Neural cell (in vitro differentiated cells): ENCODE data around the gene MED27. TPM values are rescaled to one million over a fixed set of nuclear protein-coding genes. Genes with fewer than 3 reads are reported as not detected.

Experiments used
- H2AFZ ChIP-seq: fragments of 200-600, 300-800 bp; sonication (generic), shearing (Covaris generic); 2 replicates; pipeline ENCODE4 v1.6.0; 2014; ENCODE audit warnings: low read depth, mild to moderate bottlenecking, antibody characterized with exemption, low read length, moderate library complexity
- H3F3A ChIP-seq: fragments of 200-600 bp; shearing (Covaris generic); 2 replicates; pipeline ENCODE4 v1.6.1; 2016; ENCODE audit warnings: mild to moderate bottlenecking, moderate library complexity, mixed read lengths, antibody characterized with exemption, low read length; ENCODE audit not compliant: insufficient read depth, poor library complexity, severe bottlenecking
- H3K27ac ChIP-seq: fragments of 200-600, 300-800 bp; sonication (generic), shearing (Covaris generic); 2 replicates; pipeline ENCODE4 v1.5.1; 2014; ENCODE audit warnings: mild to moderate bottlenecking, low read length, moderate library complexity
- H3K27me3 ChIP-seq: fragments of 300-800, 200-600 bp; sonication (generic), shearing (Covaris generic); 2 replicates; pipeline ENCODE4 v1.6.0; 2014; ENCODE audit warnings: mild to moderate bottlenecking, low read depth, low read length, moderate library complexity; ENCODE audit not compliant: insufficient read depth
- H3K36me3 ChIP-seq: fragments of 300-800, 200-600 bp; sonication (generic), shearing (Covaris generic); 2 replicates; pipeline ENCODE4 v1.5.1; 2014; ENCODE audit warnings: mild to moderate bottlenecking, antibody characterized with exemption, low read length, moderate library complexity; ENCODE audit not compliant: insufficient read depth
- H3K4me2 ChIP-seq: fragments of 300-800, 200-600 bp; sonication (generic), shearing (Covaris generic); 2 replicates; pipeline ENCODE4 v1.6.0; 2014; ENCODE audit warnings: mild to moderate bottlenecking, low read length
- H3K4me3 ChIP-seq: fragments of 300-800, 200-600 bp; sonication (generic), shearing (Covaris generic); 2 replicates; pipeline ENCODE4 v1.5.1; 2014; ENCODE audit warnings: mild to moderate bottlenecking, low read length, moderate library complexity
- H3K79me2 ChIP-seq: fragments of 200-600 bp; shearing (Covaris generic); replicated peaks from 2 replicates; pipeline ENCODE4 v1.6.0; 2014; ENCODE audit warnings: mild to moderate bottlenecking, low read length, moderate library complexity; ENCODE audit not compliant: insufficient read depth
- H3K9ac ChIP-seq: fragments of 300-800, 200-600 bp; sonication (generic), shearing (Covaris generic); 2 replicates; pipeline ENCODE4 v1.6.1; 2016; ENCODE audit warnings: mild to moderate bottlenecking, low read length, mixed read lengths
- H3K9me2 ChIP-seq: fragments of 200-600 bp; shearing (Covaris generic); 2 replicates; pipeline ENCODE4 v1.6.1; 2016; ENCODE audit warnings: mild to moderate bottlenecking, low read length, mixed read lengths; ENCODE audit not compliant: insufficient read depth
- H3K9me3 ChIP-seq: fragments of 200-600, 300-800 bp; sonication (generic), shearing (Covaris generic); 2 replicates; pipeline ENCODE4 v1.6.1; 2016; ENCODE audit warnings: mild to moderate bottlenecking, mixed run types, low read length, moderate library complexity, mixed read lengths
- H4K20me1 ChIP-seq: fragments of 200-600 bp; shearing (Covaris generic); 2 replicates; pipeline ENCODE4 v1.6.1; 2016; ENCODE audit warnings: mild to moderate bottlenecking, mixed run types; ENCODE audit not compliant: insufficient read depth
- CTCF ChIP-seq: fragments of 450-650 bp; IDR thresholded peaks from 2 replicates; pipeline ENCODE4 v1.5.1; 2014; ENCODE audit warnings: antibody characterized with exemption, mild to moderate bottlenecking, moderate library complexity; ENCODE audit not compliant: poor library complexity, severe bottlenecking
- EP300 ChIP-seq: fragments of 450-650 bp; conservative IDR thresholded peaks from 2 replicates; pipeline ENCODE4 v1.6.1; 2014; ENCODE audit warnings: antibody characterized with exemption, mild to moderate bottlenecking, moderate library complexity; ENCODE audit not compliant: poor library complexity, severe bottlenecking
- EZH2 ChIP-seq: fragments of 200-600, 300-800 bp; shearing (Covaris generic), sonication (generic); IDR thresholded peaks from 2 replicates; pipeline ENCODE4 v1.6.1; 2014; ENCODE audit warnings: antibody characterized with exemption, low read length, borderline replicate concordance, mild to moderate bottlenecking; ENCODE audit not compliant: insufficient read depth, poor library complexity, severe bottlenecking
- MXI1 ChIP-seq: fragments of 450-650 bp; conservative IDR thresholded peaks from 2 replicates; pipeline ENCODE4 v1.6.1; 2014; ENCODE audit warnings: antibody characterized with exemption, mild to moderate bottlenecking; ENCODE audit not compliant: poor library complexity, severe bottlenecking
- POLR2AphosphoS5 ChIP-seq: IDR thresholded peaks from 2 replicates; pipeline ENCODE4 v1.6.1; 2012
- RAD21 ChIP-seq: fragments of 450-650 bp; conservative IDR thresholded peaks from 2 replicates; pipeline ENCODE4 v1.6.1; 2014; ENCODE audit warnings: antibody characterized with exemption, mild to moderate bottlenecking, moderate library complexity
- SMC3 ChIP-seq: fragments of 450-650 bp; conservative IDR thresholded peaks from 2 replicates; pipeline ENCODE4 v1.6.1; 2014; ENCODE audit warnings: antibody characterized with exemption, mild to moderate bottlenecking, moderate library complexity; ENCODE audit not compliant: poor library complexity
- TAF1 ChIP-seq: IDR thresholded peaks from 2 replicates; pipeline ENCODE4 v1.6.1; 2012; ENCODE audit warnings: low read depth
- polyA plus RNA-seq: library from polyadenylated mRNA; depleted of rRNA; stranded (reverse); fragments of >200 nt; gene quantifications from 2 replicates; pipeline ENCODE4 v1.2.3, GENCODE V29; 2014
- TF ChIP-seq, protein P1 (sequence below): IDR thresholded peaks from 2 replicates; pipeline ENCODE4 v1.6.1; 2012; ENCODE audit warnings: borderline replicate concordance

The MED27 gene
- polyA plus RNA-seq, 1 donor from 2014 or later, result 7.5 TPM

DNA sequence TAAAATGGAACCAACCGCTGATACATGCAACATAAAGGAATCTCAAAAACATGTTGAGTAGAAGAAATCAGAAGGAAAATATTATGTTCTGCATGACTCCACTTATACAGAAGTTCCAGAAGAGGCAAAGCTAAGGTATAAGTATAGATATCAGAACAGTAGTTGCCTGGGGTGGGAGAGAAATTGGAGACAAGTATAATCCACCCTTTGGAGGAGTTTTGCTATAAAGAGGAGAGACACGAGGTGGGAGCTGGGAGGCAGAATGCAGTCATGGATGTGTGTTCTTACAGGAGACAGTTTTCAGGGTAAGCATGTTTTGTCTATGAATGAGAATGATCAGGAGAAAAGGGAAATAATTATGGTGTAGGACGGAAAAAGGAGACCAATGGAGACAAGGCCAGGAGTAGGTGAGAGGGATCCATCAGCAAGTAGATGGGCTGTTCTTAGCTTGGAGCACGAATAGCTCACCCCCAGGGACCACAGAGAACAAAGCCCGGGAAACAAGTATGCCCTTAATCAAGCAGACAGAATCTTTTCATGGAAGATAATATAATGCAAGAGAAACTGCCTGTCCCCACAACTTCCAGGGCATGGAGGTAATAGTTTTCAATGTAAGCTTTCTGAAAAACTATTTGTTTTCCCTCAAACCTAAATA is 72.2 kb downstream of the MED27 start:
- Histone ChIP-seq H3K79me2 (no peaks in the 10 kb centered on the region), H2AFZ (no peak overlapping the region), H3K9ac (no peak overlapping the region), H3K27ac (no peak overlapping the region), H3K9me2 (no peaks in the 10 kb centered on the region), H3K9me3 (no peaks in the 10 kb centered on the region), H3K36me3 (no peaks in the 10 kb centered on the region), H4K20me1 (no peaks in the 10 kb centered on the region), H3K4me2 (no peak overlapping the region), H3K4me3 (no peak overlapping the region), H3K27me3 (no peaks in the 10 kb centered on the region), H3F3A (no peaks in the 10 kb centered on the region)
- TF ChIP-seq POLR2AphosphoS5, result no peak
- no peak for TF ChIP-seq RAD21
- no peak for TF ChIP-seq EZH2
- TF ChIP-seq MXI1, result no peak
- TF ChIP-seq, protein P1, sequence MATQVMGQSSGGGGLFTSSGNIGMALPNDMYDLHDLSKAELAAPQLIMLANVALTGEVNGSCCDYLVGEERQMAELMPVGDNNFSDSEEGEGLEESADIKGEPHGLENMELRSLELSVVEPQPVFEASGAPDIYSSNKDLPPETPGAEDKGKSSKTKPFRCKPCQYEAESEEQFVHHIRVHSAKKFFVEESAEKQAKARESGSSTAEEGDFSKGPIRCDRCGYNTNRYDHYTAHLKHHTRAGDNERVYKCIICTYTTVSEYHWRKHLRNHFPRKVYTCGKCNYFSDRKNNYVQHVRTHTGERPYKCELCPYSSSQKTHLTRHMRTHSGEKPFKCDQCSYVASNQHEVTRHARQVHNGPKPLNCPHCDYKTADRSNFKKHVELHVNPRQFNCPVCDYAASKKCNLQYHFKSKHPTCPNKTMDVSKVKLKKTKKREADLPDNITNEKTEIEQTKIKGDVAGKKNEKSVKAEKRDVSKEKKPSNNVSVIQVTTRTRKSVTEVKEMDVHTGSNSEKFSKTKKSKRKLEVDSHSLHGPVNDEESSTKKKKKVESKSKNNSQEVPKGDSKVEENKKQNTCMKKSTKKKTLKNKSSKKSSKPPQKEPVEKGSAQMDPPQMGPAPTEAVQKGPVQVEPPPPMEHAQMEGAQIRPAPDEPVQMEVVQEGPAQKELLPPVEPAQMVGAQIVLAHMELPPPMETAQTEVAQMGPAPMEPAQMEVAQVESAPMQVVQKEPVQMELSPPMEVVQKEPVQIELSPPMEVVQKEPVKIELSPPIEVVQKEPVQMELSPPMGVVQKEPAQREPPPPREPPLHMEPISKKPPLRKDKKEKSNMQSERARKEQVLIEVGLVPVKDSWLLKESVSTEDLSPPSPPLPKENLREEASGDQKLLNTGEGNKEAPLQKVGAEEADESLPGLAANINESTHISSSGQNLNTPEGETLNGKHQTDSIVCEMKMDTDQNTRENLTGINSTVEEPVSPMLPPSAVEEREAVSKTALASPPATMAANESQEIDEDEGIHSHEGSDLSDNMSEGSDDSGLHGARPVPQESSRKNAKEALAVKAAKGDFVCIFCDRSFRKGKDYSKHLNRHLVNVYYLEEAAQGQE, result no peak
- no peak for TF ChIP-seq CTCF
- TF ChIP-seq TAF1, result no peak
- TF ChIP-seq SMC3, result no peak
- TF ChIP-seq EP300, result no peak

GRCh38 chr9:132006677-132007370 is 72.8 kb downstream of the MED27 start:
- Histone ChIP-seq H4K20me1 (no peaks in the 10 kb centered on the region), H3K27ac (no peak overlapping the region), H3K36me3 (no peaks in the 10 kb centered on the region), H3K4me3 (no peak overlapping the region), H3K9me3 (no peaks in the 10 kb centered on the region), H3K9ac (no peak overlapping the region), H3F3A (no peaks in the 10 kb centered on the region), H3K27me3 (no peaks in the 10 kb centered on the region), H2AFZ (no peak overlapping the region), H3K4me2 (no peak overlapping the region), H3K79me2 (no peaks in the 10 kb centered on the region), H3K9me2 (no peaks in the 10 kb centered on the region)
- TF ChIP-seq EP300 (no peak), MXI1 (no peak), POLR2AphosphoS5 (peak; percentile 11), SMC3 (no peak), TAF1 (no peak)
